ENCODE data around the gene RUFY3.
"Not testable (repeated sequence)": the region's sequence is repeated elsewhere in the genome, so short reads cannot be mapped to it uniquely, and the experiment has no call there.

Gene RUFY3

DNA sequence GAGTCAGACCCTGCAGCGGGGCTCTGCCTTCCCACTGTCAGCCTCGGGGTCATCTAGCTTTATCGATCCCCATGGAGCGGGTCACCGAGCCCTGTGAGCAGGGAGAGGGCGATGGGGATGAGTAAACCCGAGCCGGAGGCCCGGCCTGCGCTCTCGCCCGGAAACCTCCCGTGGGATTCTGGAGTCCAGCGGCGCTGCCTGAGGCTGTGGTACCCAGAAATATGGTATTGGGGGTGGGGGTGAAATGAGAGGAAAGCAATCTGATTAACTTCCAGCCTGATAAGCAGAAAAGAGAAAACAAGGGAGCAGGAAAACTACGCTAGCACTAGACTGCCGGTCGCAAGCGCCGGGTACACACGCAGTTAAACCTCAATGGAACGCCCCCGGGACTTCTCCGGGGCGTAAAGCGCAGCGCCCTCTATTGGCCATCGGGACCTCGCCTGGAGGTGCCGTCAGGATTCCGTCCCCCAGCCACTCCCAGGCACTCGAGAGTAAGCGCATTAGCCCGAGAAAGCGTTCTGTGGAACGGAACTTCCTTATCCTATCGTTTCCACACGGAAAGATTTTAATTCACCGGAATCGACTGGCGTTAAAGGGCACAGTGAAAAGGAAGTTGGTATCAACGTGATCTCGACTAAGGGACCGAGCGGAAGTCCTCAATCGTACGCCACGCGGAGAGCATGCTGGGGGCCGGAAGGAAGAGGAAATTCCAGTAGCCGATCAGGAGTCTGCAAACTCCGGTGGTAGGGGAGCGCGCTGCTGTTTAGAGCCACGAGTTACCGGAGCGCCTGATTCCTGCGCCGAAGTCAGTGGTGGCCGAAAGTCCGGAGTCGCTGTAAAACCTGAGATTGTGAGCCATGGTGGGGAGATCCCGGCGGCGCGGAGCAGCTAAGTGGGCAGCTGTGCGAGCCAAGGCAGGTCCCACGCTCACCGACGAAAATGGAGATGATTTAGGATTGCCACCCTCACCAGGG, 33.7 kb upstream of the RUFY3 start, which contains the start of gene UTP3:
Gene UTP3, plus strand, starts transcription at position 712 of the 974 bp plus-strand sequence. Its CDS starts 146 bp downstream, at position 858.
- TF ChIP-seq, protein P1, sequence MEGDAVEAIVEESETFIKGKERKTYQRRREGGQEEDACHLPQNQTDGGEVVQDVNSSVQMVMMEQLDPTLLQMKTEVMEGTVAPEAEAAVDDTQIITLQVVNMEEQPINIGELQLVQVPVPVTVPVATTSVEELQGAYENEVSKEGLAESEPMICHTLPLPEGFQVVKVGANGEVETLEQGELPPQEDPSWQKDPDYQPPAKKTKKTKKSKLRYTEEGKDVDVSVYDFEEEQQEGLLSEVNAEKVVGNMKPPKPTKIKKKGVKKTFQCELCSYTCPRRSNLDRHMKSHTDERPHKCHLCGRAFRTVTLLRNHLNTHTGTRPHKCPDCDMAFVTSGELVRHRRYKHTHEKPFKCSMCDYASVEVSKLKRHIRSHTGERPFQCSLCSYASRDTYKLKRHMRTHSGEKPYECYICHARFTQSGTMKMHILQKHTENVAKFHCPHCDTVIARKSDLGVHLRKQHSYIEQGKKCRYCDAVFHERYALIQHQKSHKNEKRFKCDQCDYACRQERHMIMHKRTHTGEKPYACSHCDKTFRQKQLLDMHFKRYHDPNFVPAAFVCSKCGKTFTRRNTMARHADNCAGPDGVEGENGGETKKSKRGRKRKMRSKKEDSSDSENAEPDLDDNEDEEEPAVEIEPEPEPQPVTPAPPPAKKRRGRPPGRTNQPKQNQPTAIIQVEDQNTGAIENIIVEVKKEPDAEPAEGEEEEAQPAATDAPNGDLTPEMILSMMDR (IDR thresholded peaks at IDR 0.05; ENCODE audit: low read length) = peak; percentile 97
- no peak for TF ChIP-seq EZH2 (optimal IDR thresholded peaks at IDR 0.05; ENCODE audit: low read depth, low read length)
- no peak for TF ChIP-seq EZH2phosphoT487 (IDR thresholded peaks at IDR 0.05; ENCODE audit: low read length)
- Histone ChIP-seq H2AFZ (ENCODE audit: low read length) (peak within 1 kb of the TSS; percentile 90), H3K4me3 (ENCODE audit: low read length) (peak within 1 kb of the TSS; percentile 72), H3K4me1 (ENCODE audit: low read length) (peaks cover 27% of the 10 kb centered on the region), H3K27ac (ENCODE audit: low read length) (peak within 1 kb of the TSS; percentile 85), H3K36me3 (replicated peaks; ENCODE audit: insufficient read depth, low read length) (peaks cover 7% of the 10 kb centered on the region; the same call in 1 of the 2 replicates), H3K9ac (ENCODE audit: low read length) (peak within 1 kb of the TSS; percentile 61), H3F3A (ENCODE audit: insufficient read depth, low read length) (peaks cover 8% of the 10 kb centered on the region), H4K20me1 (ENCODE audit: insufficient read depth, low read length) (no peaks in the 10 kb centered on the region), H3K79me2 (ENCODE audit: low read length) (peaks cover 66% of the 10 kb centered on the region), H3K27me3 (replicated peaks; ENCODE audit: insufficient read depth, low read length) (no peaks in the 10 kb centered on the region), H3K9me3 (replicated peaks; ENCODE audit: insufficient read depth, low read length) (no peaks in the 10 kb centered on the region), H3K9me2 (replicated peaks; ENCODE audit: insufficient read depth, low read length) (no peaks in the 10 kb centered on the region), H3K4me2 (ENCODE audit: low read depth, low read length) (peak within 1 kb of the TSS; percentile 86)
- DNase-seq = peak; percentile 97

DNA sequence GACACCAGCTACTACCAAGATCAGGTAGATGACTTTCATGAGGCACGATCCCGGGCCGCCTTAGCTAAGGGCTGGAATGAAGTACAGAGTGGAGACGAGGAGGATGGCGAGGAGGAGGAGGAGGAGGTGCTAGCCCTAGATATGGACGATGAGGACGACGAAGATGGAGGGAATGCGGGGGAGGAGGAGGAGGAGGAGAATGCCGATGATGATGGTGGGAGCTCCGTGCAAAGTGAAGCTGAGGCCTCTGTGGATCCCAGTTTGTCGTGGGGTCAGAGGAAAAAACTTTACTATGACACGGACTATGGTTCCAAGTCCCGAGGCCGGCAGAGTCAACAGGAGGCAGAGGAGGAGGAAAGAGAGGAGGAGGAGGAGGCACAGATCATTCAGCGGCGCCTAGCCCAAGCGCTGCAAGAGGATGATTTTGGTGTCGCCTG, 33.0 kb upstream of the RUFY3 start:
- Histone ChIP-seq H3K9me3 (replicated peaks; ENCODE audit: insufficient read depth, low read length) (no peaks in the 10 kb centered on the region), H3K79me2 (ENCODE audit: low read length) (peaks cover 63% of the 10 kb centered on the region), H3K9ac (ENCODE audit: low read length) (peak overlapping the region; percentile 61), H3F3A (ENCODE audit: insufficient read depth, low read length) (peaks cover 9% of the 10 kb centered on the region), H3K4me2 (ENCODE audit: low read depth, low read length) (peak overlapping the region; percentile 86), H3K36me3 (replicated peaks; ENCODE audit: insufficient read depth, low read length) (peaks cover 7% of the 10 kb centered on the region; the same call in 1 of the 2 replicates), H4K20me1 (ENCODE audit: insufficient read depth, low read length) (no peaks in the 10 kb centered on the region), H3K4me3 (ENCODE audit: low read length) (peak overlapping the region; percentile 72), H3K27ac (ENCODE audit: low read length) (peak overlapping the region; percentile 85; the same call in 1 of the 2 replicates), H3K27me3 (replicated peaks; ENCODE audit: insufficient read depth, low read length) (no peaks in the 10 kb centered on the region), H3K4me1 (ENCODE audit: low read length) (peaks cover 26% of the 10 kb centered on the region), H2AFZ (ENCODE audit: low read length) (peak overlapping the region; percentile 90), H3K9me2 (replicated peaks; ENCODE audit: insufficient read depth, low read length) (no peaks in the 10 kb centered on the region)
- no peak for DNase-seq
- TF ChIP-seq, protein P1 (IDR thresholded peaks at IDR 0.05; ENCODE audit: low read length) = no peak
- TF ChIP-seq EZH2phosphoT487 (IDR thresholded peaks at IDR 0.05; ENCODE audit: low read length) = no peak

DNA sequence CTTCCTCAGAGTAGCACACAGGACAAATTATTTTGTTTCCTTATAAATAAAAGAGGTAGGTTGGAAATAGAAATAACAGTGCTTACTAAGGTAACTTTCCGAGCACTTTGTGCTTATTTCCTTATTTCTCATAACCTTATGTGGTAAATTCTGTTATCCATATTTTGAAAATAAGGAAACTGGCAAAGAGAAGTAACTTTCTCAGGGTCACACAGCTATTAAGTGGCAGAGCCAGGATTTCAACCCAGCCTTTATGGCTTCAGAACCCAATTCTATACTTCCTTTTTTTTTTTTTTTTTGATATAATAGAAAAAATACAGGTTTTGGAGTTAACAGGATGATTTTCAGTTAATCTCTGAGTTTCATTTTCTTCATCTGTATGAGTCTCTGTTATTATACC, 30.1 kb upstream of the RUFY3 start:
- Histone ChIP-seq H2AFZ (ENCODE audit: low read length) (no peak overlapping the region), H3K4me3 (ENCODE audit: low read length) (no peak overlapping the region), H3K4me1 (ENCODE audit: low read length) (peaks cover 18% of the 10 kb centered on the region), H4K20me1 (ENCODE audit: insufficient read depth, low read length) (no peaks in the 10 kb centered on the region), H3K27me3 (replicated peaks; ENCODE audit: insufficient read depth, low read length) (no peaks in the 10 kb centered on the region), H3K79me2 (ENCODE audit: low read length) (peaks cover 52% of the 10 kb centered on the region), H3K9ac (ENCODE audit: low read length) (no peak overlapping the region), H3K9me3 (replicated peaks; ENCODE audit: insufficient read depth, low read length) (no peaks in the 10 kb centered on the region), H3F3A (ENCODE audit: insufficient read depth, low read length) (peaks cover 14% of the 10 kb centered on the region), H3K9me2 (replicated peaks; ENCODE audit: insufficient read depth, low read length) (no peaks in the 10 kb centered on the region), H3K4me2 (ENCODE audit: low read depth, low read length) (no peak overlapping the region), H3K27ac (ENCODE audit: low read length) (no peak overlapping the region), H3K36me3 (replicated peaks; ENCODE audit: insufficient read depth, low read length) (peaks cover 7% of the 10 kb centered on the region; the same call in 1 of the 2 replicates)
- DNase-seq = no peak
- TF ChIP-seq EZH2 (optimal IDR thresholded peaks at IDR 0.05; ENCODE audit: low read depth, low read length) (no peak), EZH2phosphoT487 (IDR thresholded peaks at IDR 0.05; ENCODE audit: low read length) (no peak)
- TF ChIP-seq, protein P1 (IDR thresholded peaks at IDR 0.05; ENCODE audit: low read length) = no peak

DNA sequence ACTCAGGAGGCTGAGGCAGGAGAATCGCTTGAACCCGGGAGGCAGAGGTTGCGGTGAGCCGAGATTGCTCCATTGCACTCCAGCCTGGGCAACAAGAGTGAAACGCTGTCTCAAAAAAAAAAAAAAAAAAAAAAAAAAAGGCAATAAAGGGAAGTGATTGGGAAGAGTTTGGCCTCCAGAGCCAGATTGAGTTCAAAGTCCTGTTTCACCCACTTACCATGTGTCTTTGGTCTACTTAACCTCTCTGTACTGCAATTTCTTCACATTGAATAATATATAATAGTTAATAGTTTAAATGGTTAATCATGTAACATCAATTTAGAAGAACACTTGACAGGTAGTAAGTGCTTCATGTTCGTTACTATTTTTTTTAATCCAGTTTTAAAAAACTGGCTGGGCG, 27.1 kb upstream of the RUFY3 start:
- not testable (repeated sequence) for H3K27ac ChIP-seq (ENCODE audit: low read length); H4K20me1 ChIP-seq (ENCODE audit: insufficient read depth, low read length); H3K9me3 ChIP-seq (replicated peaks; ENCODE audit: insufficient read depth, low read length); H3K4me2 ChIP-seq (ENCODE audit: low read depth, low read length); H3K9me2 ChIP-seq (replicated peaks; ENCODE audit: insufficient read depth, low read length); H3K36me3 ChIP-seq (replicated peaks; ENCODE audit: insufficient read depth, low read length); H2AFZ ChIP-seq (ENCODE audit: low read length); H3F3A ChIP-seq (ENCODE audit: insufficient read depth, low read length); H3K9ac ChIP-seq (ENCODE audit: low read length); H3K4me3 ChIP-seq (ENCODE audit: low read length); H3K27me3 ChIP-seq (replicated peaks; ENCODE audit: insufficient read depth, low read length); DNase-seq
- peaks cover 29% of the 10 kb centered on the region for H3K79me2 ChIP-seq (ENCODE audit: low read length)
- peaks cover 14% of the 10 kb centered on the region for H3K4me1 ChIP-seq (ENCODE audit: low read length)

DNA sequence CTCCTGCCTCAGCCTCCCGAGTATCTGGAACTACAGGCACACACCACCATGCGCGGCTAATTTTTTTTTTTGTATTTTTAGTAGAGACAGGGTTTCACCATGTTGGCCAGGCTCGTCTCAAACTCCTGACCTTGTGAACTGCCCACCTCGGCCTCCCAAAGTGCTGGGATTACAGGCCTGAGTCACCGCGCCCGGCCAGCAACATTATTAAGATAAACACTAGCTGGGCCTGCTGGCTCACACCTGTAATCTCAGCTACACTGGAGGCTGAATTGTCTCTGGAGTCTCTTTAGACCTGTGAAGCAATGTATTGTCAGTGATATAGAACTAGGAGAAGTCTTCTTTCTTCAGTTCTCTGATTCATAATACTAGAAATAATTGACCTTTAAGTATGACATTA, 23.3 kb upstream of the RUFY3 start:
- not testable (repeated sequence) for H2AFZ ChIP-seq (ENCODE audit: low read length); H3F3A ChIP-seq (ENCODE audit: insufficient read depth, low read length); H3K9me3 ChIP-seq (replicated peaks; ENCODE audit: insufficient read depth, low read length); H3K4me2 ChIP-seq (ENCODE audit: low read depth, low read length); DNase-seq; H3K4me1 ChIP-seq (ENCODE audit: low read length); H3K27ac ChIP-seq (ENCODE audit: low read length); H3K9me2 ChIP-seq (replicated peaks; ENCODE audit: insufficient read depth, low read length); H3K79me2 ChIP-seq (ENCODE audit: low read length); H4K20me1 ChIP-seq (ENCODE audit: insufficient read depth, low read length); H3K27me3 ChIP-seq (replicated peaks; ENCODE audit: insufficient read depth, low read length); H3K4me3 ChIP-seq (ENCODE audit: low read length); H3K36me3 ChIP-seq (replicated peaks; ENCODE audit: insufficient read depth, low read length); H3K9ac ChIP-seq (ENCODE audit: low read length)
